NCI-H345 treated with DMSO at 0.1 percent for 48 hours (cell line): ENCODE measurements around the gene MVD.

Experiments used
- DNase-seq: peaks from one replicate; lab custom pipeline; 2025; ENCODE audit not compliant: unreplicated experiment; lab: John Stamatoyannopoulos, UW

Gene MVD

GRCh38 chr16:88626646-88627045, 36.2 kb downstream of the MVD start:
- DNase-seq, result no peak

- no peak for DNase-seq
Measured at GRCh38 chr16:88624977-88625576, 37.8 kb downstream of the MVD start.

- no peak for DNase-seq
Measured at GRCh38 chr16:88624481-88624880, 38.4 kb downstream of the MVD start.

- DNase-seq, result no peak
Measured at GRCh38 chr16:88623858-88624257, 39.0 kb downstream of the MVD start.

GRCh38 chr16:88622866-88623265, 40.0 kb downstream of the MVD start:
- DNase-seq, result no peak

GRCh38 chr16:88622125-88622524, 40.8 kb downstream of the MVD start:
- no peak for DNase-seq

- DNase-seq, result no peak
Measured at GRCh38 chr16:88619859-88620815, 42.8 kb downstream of the MVD start.

GRCh38 chr16:88618956-88619667, 43.8 kb downstream of the MVD start:
- DNase-seq, result no peak

GRCh38 chr16:88618182-88618955, 44.5 kb downstream of the MVD start:
- DNase-seq, result no peak

- DNase-seq, result peak; percentile 30
Measured at GRCh38 chr16:88617268-88618031, 45.4 kb downstream of the MVD start.

GRCh38 chr16:88616736-88617135, 46.2 kb downstream of the MVD start:
- no peak for DNase-seq

- no peak for DNase-seq
Measured at GRCh38 chr16:88616320-88616719, 46.6 kb downstream of the MVD start.

- DNase-seq, result no peak
Measured at GRCh38 chr16:88614818-88615580, 47.9 kb downstream of the MVD start.

- DNase-seq, result no peak
Measured at GRCh38 chr16:88613911-88614817, 48.7 kb downstream of the MVD start.

- no peak for DNase-seq
Measured at GRCh38 chr16:88613293-88613692, 49.6 kb downstream of the MVD start.

GRCh38 chr16:88610909-88611812, 51.7 kb downstream of the MVD start:
- DNase-seq, result no peak

GRCh38 chr16:88610080-88610479, 52.8 kb downstream of the MVD start:
- DNase-seq, result no peak
